HG03064 (cell line): ENCODE data around the gene RETREG1.
"Not testable (repeated sequence)": the region's sequence is repeated elsewhere in the genome, so short reads cannot be mapped to it uniquely, and the experiment has no call there.

Experiments
- ATAC-seq: cut with Tn5 transposase; IDR thresholded peaks from one replicate; pipeline ENCODE4 v1.9.1; 2021; ENCODE audit warnings: low read depth; ENCODE audit not compliant: unreplicated experiment

RETREG1 gene

DNA sequence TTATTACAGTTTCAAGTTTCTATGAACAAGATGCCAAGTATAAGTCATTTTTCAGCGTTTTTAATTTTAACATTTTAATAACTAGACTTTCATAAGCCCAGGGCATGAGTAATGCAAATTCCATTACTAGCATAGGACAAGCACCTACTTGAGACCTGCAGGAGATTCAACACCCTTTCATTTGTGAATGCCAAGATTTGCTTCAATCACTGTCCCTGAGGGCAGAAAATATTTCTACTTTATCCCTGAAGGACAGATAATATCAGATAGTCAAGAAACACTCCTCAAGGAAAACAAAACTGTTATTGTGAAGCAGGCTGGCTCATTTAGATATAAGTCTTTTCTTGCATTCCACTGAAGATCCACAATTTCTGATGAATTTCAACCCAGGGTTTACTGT lies 123.5 kb downstream of the RETREG1 start:
- ATAC-seq: no peak

DNA sequence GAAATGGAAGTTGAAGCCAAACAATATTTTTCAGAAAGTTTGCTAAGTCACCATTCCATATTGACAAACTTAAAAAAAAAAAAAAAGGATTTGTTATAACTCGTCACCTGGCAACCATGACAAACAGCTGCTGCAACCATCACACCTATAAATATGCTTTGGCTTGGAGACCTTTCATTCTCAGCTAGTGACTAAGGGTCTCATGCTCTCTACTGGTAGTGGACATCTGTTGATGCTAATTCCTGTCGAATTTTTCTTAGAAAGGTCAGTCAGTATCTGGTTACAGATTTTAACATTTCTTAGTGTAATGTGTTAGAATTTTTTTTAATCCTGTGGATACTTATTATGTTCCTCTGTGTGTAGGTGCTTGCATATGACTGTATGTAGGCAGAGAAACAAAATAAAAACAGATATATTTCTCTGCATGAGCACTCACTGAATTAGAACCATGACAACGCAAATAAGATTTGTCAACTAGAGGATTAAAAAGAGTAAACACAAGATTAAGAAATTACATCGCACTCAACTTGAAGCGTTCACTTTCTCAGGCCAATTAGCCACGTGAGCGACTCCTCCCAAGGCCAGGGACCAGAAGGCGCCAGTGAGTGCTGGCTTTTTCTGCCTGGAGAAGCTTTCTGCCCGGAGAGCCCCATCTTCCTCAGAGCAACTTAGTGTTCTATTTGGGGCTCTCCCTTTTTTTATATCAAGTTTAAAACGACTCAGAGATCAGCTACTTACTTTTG lies 124.2 kb downstream of the RETREG1 start:
- no peak for ATAC-seq

DNA sequence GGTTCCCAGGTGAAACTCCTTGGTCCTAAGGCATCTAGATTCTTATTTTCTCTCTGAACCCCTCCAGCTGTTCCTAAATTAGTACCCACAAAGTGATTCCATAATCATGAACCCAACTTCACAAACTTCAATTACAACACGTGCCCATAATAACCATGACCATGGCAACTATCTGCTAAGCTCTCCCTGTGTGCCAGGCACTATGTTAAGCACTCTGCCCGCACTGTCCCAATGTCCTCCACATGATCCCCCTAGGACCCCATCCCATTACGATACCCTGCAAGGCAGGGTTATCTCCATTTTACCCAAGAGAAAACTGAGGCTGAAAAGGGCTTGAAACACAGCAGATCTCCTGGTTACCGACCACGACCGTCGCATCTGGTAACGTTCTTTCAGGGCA lies 125.9 kb downstream of the RETREG1 start:
- ATAC-seq: no peak

DNA sequence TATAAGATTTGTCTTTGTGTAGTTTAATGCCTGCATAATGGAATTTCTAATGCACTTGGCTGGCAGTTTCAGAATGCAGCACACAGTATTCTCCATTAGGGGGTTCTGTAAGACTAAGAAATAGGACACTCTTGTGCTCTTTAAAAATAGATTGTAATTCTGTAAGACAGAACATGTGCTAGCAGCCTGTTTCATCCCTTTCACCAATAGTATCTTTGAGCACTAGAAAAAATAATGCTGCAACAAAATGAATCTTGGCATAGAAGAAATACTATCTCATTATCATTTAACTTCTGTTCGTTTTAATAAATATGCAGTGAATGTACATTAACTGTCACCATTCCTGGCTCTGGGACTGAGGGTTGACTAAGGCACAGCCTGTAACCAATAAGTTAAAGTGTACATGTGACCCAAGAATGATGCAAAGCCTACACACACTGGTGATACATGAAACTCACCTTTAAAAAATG lies 127.4 kb downstream of the RETREG1 start:
- no peak for ATAC-seq

DNA sequence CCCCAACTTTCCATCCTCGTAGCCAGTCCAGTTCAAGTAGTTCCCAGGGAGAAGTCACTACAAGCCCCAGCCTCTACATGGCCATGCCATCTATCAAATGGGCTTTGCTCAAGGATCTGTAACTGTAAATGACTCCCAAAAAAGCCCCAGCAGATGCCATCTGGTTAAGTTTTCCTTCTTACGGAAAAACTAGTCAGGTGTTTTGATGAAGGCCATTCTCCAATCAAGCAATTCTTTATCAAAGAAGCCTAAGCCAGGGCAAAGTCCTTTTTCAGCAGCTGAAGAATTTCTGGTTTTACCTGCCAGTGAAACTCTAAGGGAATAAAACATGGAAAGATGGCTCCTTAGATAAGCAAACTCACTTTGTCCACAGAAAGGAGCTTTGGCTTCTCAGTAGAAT lies 129.3 kb downstream of the RETREG1 start:
- no peak for ATAC-seq

DNA sequence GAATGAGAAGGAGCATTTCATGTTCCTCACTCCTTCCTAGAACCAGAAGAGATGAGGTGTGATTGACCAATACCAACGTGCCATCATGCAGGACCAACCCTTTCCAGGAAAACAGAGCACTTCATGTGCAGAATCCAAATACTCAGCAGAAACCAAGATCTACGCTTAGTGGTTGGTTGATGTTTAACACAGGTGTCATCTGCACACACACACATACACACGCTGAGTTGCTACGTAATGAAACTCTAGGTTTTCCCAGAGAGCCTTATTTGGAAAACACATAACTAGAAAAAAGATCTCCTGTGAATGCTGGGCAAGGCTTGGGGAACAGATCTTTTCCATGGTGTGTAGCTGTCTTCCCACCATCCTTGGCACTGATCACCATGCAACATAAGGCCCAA lies 130.1 kb downstream of the RETREG1 start:
- no peak for ATAC-seq

DNA sequence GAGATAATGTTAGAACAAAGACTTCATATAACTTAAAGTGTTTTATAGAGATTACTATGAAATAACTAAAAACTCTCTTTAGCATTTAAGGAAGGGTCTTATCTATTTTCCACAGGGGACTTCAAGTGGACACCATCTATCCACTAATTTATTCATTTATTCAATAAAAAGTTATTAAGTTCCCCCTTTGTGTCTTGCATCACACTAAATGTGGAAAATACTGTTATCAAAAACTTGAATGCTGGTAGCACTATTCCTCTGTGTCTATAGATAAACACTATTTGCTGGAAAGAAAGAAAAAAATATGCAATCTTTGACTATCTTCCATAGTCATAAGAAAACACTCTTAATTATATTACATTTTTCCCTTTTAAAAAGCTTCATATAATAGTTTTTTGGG lies 131.1 kb downstream of the RETREG1 start:
- ATAC-seq: no peak

DNA sequence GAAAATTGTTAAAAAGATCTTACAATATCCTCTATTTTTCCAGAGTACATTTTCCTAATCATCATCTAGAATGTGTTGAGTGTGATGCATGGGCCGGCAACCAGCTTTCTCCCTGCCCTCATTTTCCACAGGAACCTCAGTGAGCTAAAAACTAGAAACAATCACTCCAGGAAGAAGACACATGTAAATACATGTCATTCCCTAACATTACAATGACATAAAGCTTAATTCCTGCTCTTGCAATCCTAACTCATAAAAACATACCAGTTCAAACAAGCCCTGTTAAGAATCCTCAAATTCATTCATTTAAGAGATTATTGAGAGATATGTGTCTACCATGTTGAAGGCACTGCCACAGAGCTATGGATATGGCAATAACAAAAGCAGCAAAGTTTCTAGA lies 132.7 kb downstream of the RETREG1 start:
- no peak for ATAC-seq

DNA sequence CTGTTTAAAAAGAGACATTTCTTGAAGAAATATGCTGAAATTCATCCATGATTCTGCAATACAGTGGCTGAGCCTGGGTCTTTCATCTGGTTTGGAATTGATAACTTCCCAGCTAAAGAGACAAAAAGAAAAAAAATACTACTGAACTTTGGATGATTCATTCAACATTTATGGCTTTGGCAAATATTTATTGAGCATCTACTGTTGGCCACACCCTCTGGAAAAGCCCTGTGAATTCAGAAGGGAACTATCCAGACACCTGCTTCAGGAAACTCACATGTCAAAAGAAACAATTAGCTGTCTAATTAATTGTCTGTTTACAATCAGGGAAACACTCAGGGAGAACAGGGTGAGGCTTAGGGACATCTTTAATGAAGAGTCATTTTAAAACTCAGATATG lies 133.4 kb downstream of the RETREG1 start:
- ATAC-seq: no peak

DNA sequence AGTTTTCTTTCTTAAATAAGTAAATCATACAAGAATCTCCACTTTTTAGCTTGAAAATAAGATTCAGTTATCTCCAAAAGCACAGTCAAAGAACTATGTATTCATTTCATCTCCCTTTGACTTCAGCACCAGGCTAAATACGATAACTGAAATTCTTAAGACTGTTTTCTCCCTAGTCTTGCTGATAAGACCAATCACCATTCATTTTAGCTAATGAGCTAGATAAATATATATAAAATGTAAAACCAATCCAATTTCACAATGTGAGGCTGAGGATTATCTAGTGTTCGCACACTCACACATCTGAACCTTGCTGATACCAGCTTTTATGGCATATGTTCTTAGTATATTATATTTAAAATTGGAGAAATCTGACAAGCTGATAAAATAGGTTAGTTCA lies 133.9 kb downstream of the RETREG1 start:
- ATAC-seq: no peak

DNA sequence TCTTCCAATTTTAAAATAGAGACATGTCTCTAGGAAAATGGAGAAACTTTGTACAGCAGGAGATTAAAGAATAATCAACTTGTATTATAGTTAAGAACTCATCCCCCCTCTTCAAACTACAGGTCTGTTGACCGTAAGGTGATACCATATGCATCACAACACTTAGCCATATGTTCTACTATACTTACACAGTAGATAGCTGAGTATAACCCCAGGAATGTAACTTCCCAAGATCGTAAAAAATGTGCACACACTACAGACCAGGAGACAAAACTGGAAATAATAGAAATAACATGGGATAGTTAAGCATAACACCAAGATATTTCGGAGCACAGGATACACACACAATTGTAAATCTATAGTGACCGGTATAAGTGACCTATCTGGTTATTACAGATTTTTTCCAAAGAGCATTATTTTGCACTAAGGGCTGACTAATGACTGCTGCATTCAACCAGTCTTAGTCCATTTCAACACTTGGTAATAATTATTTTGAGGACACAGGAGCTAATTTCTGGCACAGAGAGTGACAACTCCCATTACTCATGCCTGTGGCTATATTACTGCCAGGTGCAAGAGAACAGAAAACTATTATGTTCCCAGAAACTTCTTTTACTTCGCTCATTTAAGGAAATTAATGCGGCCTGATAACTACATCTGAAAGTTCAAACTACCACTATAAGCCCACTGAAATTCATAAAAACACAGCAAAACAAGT lies 135.8 kb downstream of the RETREG1 start:
- no peak for ATAC-seq

DNA sequence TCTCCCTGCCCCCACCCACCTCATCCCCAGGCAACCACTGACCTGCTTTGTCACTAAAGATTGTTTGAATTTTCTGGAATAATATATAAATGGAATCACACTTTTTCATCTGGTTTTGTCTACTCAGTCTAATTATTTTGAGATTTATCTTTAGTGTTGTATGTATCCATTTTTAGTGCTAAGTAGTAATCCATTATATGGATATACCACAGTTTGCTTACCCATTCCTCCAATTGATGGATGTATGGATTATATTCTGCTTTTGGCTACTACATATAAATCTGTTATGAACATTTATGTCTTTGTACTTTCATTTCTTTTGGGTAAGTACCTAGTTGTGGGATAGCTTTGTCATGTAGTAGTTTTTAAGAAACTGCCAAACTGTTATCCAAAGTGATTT lies 136.7 kb downstream of the RETREG1 start:
- ATAC-seq: no peak

DNA sequence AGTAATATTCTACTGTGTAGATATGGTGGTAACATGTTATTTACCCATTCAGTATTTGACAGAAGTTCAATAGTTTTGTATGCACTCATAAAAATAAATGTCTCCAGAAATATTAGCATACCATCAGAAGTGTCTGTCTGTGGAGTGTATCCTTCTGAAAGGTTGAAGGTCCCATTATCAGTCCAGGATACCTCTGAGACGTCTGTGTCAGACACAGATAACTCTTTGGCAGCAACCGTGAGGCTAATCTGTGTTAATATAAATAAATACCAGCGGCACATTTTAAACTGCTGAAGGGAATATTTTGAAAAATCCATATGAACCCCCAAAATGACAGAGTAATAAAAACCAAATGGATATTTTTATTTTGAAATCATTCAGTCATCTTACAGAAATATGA lies 139.3 kb downstream of the RETREG1 start:
- ATAC-seq: no peak

DNA sequence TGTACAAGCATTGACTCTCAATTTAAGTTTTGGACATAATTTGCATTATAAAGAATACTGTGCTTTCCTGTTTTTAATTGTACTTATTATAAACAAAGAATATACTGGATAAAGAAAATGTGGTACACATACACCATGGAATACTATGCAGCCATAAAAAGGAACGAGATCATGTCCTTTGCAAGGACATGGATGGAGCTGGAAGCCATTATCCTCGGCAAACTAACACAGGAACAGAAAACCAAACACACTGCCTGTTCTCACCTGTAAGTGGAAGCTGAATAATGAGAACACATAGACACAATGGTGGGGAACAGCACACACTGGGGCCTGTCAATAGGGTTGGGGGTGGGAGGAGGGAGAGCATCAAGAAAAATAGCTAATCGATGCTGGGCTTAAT lies 140.4 kb downstream of the RETREG1 start:
- not testable (repeated sequence) for ATAC-seq

DNA sequence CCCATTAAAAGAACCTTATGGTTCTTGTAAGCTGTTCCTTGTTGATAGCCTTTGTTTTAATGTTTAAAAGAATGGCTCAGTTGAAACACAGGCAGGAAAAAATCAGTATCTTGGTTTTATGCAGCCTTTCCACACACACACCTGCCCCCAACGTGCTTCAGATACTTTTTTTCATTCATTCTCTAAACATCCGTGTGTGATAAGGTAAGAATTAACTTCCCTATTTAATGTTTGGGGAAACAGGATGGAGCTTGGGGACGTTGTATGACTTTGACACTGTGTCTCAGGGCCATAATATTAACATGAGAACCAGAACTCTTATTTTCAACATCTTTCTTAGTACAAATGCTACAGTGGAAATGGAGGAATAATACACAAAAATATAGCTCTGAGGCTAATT lies 145.4 kb downstream of the RETREG1 start:
- ATAC-seq: no peak

DNA sequence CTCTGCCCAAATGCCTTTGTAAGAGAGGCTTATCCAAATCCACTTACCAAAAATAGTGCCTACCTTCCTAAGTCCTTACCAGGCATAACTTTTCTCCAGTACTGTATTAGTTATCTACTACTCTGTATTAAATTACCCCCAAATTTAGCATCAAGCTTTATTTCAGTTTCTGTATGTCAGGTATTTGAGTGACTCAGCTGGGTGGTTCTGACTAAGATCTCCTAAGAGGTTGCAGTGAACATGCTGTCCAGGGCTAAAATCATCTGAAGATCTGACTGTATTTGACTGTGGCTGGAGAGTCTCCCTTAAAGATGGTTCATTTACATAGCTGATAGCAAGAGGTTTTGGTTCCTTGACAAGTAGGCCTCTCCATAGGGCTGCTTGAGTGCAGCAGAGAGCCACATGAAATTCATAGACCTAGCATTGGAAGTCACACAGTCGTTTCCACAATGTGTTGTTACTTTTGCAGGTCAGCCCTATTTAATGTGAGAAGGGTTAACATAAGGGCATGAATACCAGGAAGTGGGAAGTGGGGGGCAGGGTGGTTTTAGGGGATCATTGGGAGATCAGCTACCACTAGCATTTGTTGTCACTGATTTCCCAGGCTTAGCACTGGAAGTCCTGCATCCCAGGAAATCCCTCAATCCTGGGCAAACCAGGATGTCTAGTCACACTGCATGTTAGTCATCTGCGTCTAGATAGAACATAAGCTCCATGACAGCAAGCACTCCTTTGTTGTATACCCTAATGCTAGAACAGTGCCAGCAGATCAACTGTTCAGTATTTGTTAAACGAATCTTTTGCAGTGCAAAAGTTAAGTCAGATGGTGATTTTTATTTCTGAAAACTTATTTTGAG lies 149.2 kb downstream of the RETREG1 start:
- ATAC-seq: peak; percentile 66

DNA sequence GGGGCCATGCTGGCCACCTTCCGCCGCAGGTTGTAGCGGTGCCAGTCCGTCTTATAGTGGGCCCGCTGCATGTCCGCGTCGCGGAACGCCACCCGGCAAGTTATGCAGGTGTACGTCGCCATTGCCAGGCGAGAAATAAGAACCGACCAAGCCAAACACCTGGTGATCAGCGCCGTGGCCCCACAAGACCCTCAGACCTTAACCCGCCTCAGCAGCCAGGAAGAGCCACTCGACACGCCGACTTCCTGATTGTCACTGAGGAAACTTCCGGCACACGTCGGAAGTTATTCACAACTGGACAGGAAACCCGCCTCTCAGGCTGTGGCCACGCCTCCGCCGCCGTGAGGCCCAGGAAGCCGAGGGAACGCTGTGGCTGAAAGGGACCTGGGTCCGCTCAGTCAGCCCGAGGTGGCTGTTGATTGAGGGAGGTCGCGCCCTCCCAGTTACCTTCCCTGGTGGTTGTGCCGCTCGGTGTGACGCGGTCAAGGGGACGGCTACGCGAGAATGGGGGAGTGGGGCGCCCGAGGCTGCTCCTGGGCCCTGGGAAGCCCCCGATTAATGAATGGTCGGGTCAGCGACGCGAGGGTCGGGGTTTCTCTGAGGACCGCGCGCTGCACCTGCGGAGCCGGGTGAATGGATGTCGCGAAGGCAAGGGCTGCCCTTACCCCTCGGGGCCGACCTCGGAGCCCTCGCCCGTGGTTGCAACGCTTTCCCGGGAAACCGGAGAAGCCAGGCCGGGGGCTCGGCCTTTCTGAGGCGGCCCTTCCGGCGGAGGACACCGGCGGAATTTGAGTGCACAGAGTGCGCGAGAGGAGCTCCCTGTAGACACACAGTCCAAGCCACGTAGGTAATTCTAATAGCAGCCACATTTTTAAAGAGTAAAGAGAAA lies 151.0 kb downstream of the RETREG1 start, which contains the start of gene ZNF622:
ZNF622 (minus strand) TSS at position 257 of the 889 bp plus-strand sequence; CDS start at position 122, 135 bp downstream.
- ATAC-seq: peak; percentile 80

DNA sequence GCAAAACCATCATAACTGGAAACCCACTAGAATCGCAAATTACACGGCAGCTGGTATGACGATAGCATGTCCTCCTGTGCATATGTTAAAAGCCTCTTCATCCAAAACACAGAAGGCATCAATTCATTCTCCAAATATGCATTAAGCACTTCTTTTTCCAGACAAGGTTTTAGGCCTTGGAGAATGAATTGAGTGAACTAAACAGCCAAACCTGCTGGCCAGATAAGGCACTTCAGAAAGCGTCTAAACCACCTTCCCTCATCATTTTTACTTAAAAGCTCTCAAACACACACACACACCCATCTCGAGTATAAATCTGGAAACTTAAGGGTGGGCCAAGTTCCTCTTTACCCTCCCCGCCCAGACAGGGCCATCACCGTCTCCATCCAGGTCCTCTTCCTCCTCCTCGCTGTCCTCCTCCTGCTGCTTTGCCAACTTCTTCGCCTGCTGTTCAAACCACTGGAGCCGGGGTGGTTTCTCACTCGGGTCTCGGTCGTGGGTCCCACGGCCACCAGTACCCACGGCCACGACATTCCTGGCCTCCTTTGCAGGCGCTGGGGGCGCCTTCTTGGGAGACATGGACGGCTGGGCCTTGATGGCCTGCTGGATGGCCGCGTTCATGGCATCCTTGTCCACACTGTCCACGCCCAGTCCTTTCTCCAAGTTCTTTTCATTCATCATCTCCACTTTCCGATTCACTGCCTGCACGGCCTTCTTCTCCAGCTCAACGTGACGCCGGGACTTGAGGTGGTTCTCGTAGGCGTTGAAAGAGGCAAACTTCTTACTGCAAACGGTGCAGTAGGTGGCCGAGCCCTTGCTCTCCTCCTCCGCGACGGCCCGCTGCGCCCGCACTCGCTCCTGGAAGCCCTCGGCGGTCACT lies 151.9 kb downstream of the RETREG1 start:
- ATAC-seq: no peak

DNA sequence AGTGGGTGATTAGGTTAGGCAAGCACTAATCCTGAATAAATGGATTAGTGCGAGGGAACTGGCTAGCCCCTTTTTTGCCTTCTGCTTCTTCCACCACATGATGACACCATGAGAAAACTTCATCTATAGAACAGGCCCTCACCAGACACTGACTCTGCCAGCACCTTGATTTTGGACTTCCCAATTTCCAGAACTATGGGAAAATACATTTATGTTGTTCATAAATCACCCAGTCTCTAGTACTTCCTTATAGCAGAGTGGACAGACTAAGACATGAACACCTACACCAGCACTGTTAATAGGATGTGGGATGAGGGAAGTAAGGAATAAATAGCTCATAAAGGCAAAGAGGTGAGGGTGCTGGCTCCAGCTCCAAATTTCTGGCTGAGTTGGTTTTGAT lies 152.6 kb downstream of the RETREG1 start:
- ATAC-seq: no peak
